Neural cell (in vitro differentiated cells): Measurements from ENCODE around the gene ADAP1. TPM values are rescaled to one million over a fixed set of nuclear protein-coding genes. Genes with fewer than 3 reads are reported as not detected.

Experiments
- H2AFZ ChIP-seq: fragments of 200-600, 300-800 bp; sonication (generic), shearing (Covaris generic); 2 replicates; pipeline ENCODE4 v1.6.0; 2014; ENCODE audit warnings: low read depth, mild to moderate bottlenecking, antibody characterized with exemption, low read length, moderate library complexity
- H3F3A ChIP-seq: fragments of 200-600 bp; shearing (Covaris generic); 2 replicates; pipeline ENCODE4 v1.6.1; 2016; ENCODE audit warnings: mild to moderate bottlenecking, moderate library complexity, mixed read lengths, antibody characterized with exemption, low read length; ENCODE audit not compliant: insufficient read depth, poor library complexity, severe bottlenecking
- H3K27ac ChIP-seq: fragments of 200-600, 300-800 bp; sonication (generic), shearing (Covaris generic); 2 replicates; pipeline ENCODE4 v1.5.1; 2014; ENCODE audit warnings: mild to moderate bottlenecking, low read length, moderate library complexity
- H3K27me3 ChIP-seq: fragments of 300-800, 200-600 bp; sonication (generic), shearing (Covaris generic); 2 replicates; pipeline ENCODE4 v1.6.0; 2014; ENCODE audit warnings: mild to moderate bottlenecking, low read depth, low read length, moderate library complexity; ENCODE audit not compliant: insufficient read depth
- H3K36me3 ChIP-seq: fragments of 300-800, 200-600 bp; sonication (generic), shearing (Covaris generic); 2 replicates; pipeline ENCODE4 v1.5.1; 2014; ENCODE audit warnings: mild to moderate bottlenecking, antibody characterized with exemption, low read length, moderate library complexity; ENCODE audit not compliant: insufficient read depth
- H3K4me2 ChIP-seq: fragments of 300-800, 200-600 bp; sonication (generic), shearing (Covaris generic); 2 replicates; pipeline ENCODE4 v1.6.0; 2014; ENCODE audit warnings: mild to moderate bottlenecking, low read length
- H3K4me3 ChIP-seq: fragments of 300-800, 200-600 bp; sonication (generic), shearing (Covaris generic); 2 replicates; pipeline ENCODE4 v1.5.1; 2014; ENCODE audit warnings: mild to moderate bottlenecking, low read length, moderate library complexity
- H3K79me2 ChIP-seq: fragments of 200-600 bp; shearing (Covaris generic); replicated peaks from 2 replicates; pipeline ENCODE4 v1.6.0; 2014; ENCODE audit warnings: mild to moderate bottlenecking, low read length, moderate library complexity; ENCODE audit not compliant: insufficient read depth
- H3K9ac ChIP-seq: fragments of 300-800, 200-600 bp; sonication (generic), shearing (Covaris generic); 2 replicates; pipeline ENCODE4 v1.6.1; 2016; ENCODE audit warnings: mild to moderate bottlenecking, low read length, mixed read lengths
- H3K9me2 ChIP-seq: fragments of 200-600 bp; shearing (Covaris generic); 2 replicates; pipeline ENCODE4 v1.6.1; 2016; ENCODE audit warnings: mild to moderate bottlenecking, low read length, mixed read lengths; ENCODE audit not compliant: insufficient read depth
- H3K9me3 ChIP-seq: fragments of 200-600, 300-800 bp; sonication (generic), shearing (Covaris generic); 2 replicates; pipeline ENCODE4 v1.6.1; 2016; ENCODE audit warnings: mild to moderate bottlenecking, mixed run types, low read length, moderate library complexity, mixed read lengths
- H4K20me1 ChIP-seq: fragments of 200-600 bp; shearing (Covaris generic); 2 replicates; pipeline ENCODE4 v1.6.1; 2016; ENCODE audit warnings: mild to moderate bottlenecking, mixed run types; ENCODE audit not compliant: insufficient read depth
- CTCF ChIP-seq: fragments of 450-650 bp; IDR thresholded peaks from 2 replicates; pipeline ENCODE4 v1.5.1; 2014; ENCODE audit warnings: antibody characterized with exemption, mild to moderate bottlenecking, moderate library complexity; ENCODE audit not compliant: poor library complexity, severe bottlenecking
- EP300 ChIP-seq: fragments of 450-650 bp; conservative IDR thresholded peaks from 2 replicates; pipeline ENCODE4 v1.6.1; 2014; ENCODE audit warnings: antibody characterized with exemption, mild to moderate bottlenecking, moderate library complexity; ENCODE audit not compliant: poor library complexity, severe bottlenecking
- EZH2 ChIP-seq: fragments of 200-600, 300-800 bp; shearing (Covaris generic), sonication (generic); IDR thresholded peaks from 2 replicates; pipeline ENCODE4 v1.6.1; 2014; ENCODE audit warnings: antibody characterized with exemption, low read length, borderline replicate concordance, mild to moderate bottlenecking; ENCODE audit not compliant: insufficient read depth, poor library complexity, severe bottlenecking
- MXI1 ChIP-seq: fragments of 450-650 bp; conservative IDR thresholded peaks from 2 replicates; pipeline ENCODE4 v1.6.1; 2014; ENCODE audit warnings: antibody characterized with exemption, mild to moderate bottlenecking; ENCODE audit not compliant: poor library complexity, severe bottlenecking
- POLR2AphosphoS5 ChIP-seq: IDR thresholded peaks from 2 replicates; pipeline ENCODE4 v1.6.1; 2012
- RAD21 ChIP-seq: fragments of 450-650 bp; conservative IDR thresholded peaks from 2 replicates; pipeline ENCODE4 v1.6.1; 2014; ENCODE audit warnings: antibody characterized with exemption, mild to moderate bottlenecking, moderate library complexity
- REST ChIP-seq: IDR thresholded peaks from 2 replicates; pipeline ENCODE4 v1.6.1; 2012; ENCODE audit warnings: borderline replicate concordance
- SMC3 ChIP-seq: fragments of 450-650 bp; conservative IDR thresholded peaks from 2 replicates; pipeline ENCODE4 v1.6.1; 2014; ENCODE audit warnings: antibody characterized with exemption, mild to moderate bottlenecking, moderate library complexity; ENCODE audit not compliant: poor library complexity
- TAF1 ChIP-seq: IDR thresholded peaks from 2 replicates; pipeline ENCODE4 v1.6.1; 2012; ENCODE audit warnings: low read depth
- polyA plus RNA-seq: library from polyadenylated mRNA; depleted of rRNA; stranded (reverse); fragments of >200 nt; gene quantifications from 2 replicates; pipeline ENCODE4 v1.2.3, GENCODE V29; 2014

ADAP1 gene
- polyA plus RNA-seq, 1 donor from 2014 or later = 76.8 TPM

DNA sequence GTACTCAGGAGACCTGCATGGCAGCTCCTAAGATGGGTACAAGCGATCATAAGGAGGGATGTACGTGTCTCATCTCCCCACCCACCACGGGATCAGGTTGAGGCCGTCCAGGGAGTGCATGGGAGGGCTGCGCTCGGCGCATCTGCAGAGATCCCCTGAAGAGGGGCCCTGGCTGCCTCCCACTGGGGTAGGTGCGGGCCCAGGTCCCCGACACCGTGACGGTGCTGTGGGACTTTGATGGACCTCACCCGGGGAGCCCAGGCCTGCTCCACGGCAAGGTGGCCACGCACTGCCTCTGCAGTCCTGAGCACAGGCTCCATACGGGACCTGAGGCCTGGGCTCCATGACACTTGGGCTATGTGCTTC, 65.5 kb downstream of the ADAP1 start:
- Histone ChIP-seq H3K27me3 (no peaks in the 10 kb centered on the region), H4K20me1 (no peaks in the 10 kb centered on the region), H3K9me2 (no peaks in the 10 kb centered on the region), H3K4me2 (no peak overlapping the region), H3F3A (no peaks in the 10 kb centered on the region), H3K9ac (no peak overlapping the region), H3K36me3 (no peaks in the 10 kb centered on the region), H3K79me2 (peaks cover 7% of the 10 kb centered on the region), H2AFZ (no peak overlapping the region), H3K4me3 (no peak overlapping the region), H3K27ac (no peak overlapping the region), H3K9me3 (no peaks in the 10 kb centered on the region)
- TF ChIP-seq TAF1 = no peak
- TF ChIP-seq REST = no peak
- TF ChIP-seq RAD21 = no peak
- no peak for TF ChIP-seq MXI1
- TF ChIP-seq EZH2 = no peak
- TF ChIP-seq EP300 = no peak
- TF ChIP-seq CTCF = no peak
- TF ChIP-seq SMC3 = no peak

- no peak overlapping the region for H3K4me2 ChIP-seq
- no peaks in the 10 kb centered on the region for H3F3A ChIP-seq
- H2AFZ ChIP-seq = no peak overlapping the region
- no peaks in the 10 kb centered on the region for H3K27me3 ChIP-seq
- H3K9me3 ChIP-seq = no peaks in the 10 kb centered on the region
- no peak overlapping the region for H3K4me3 ChIP-seq
- peaks cover 7% of the 10 kb centered on the region for H3K79me2 ChIP-seq
- TF ChIP-seq EZH2 (no peak), POLR2AphosphoS5 (no peak), MXI1 (no peak), RAD21 (no peak), CTCF (no peak), EP300 (no peak), TAF1 (no peak), REST (no peak), SMC3 (no peak)
- no peaks in the 10 kb centered on the region for H3K9me2 ChIP-seq
- H3K27ac ChIP-seq = no peak overlapping the region
- H3K9ac ChIP-seq = no peak overlapping the region
- no peaks in the 10 kb centered on the region for H3K36me3 ChIP-seq
- H4K20me1 ChIP-seq = no peaks in the 10 kb centered on the region
Measured at GRCh38 chr7:888081-889024, 66.1 kb downstream of the ADAP1 start.
